HCT116 (cell line): ENCODE results near the gene PXMP2.

ENCODE experiments used
- CEBPB ChIP-seq: IDR thresholded peaks from 2 replicates; pipeline ENCODE4 v1.6.1; 2012; ENCODE audit warnings: low read depth
- EGR1 ChIP-seq: IDR thresholded peaks from 2 replicates; pipeline ENCODE4 v1.6.1; 2012; ENCODE audit warnings: low read depth
- EZH2 ChIP-seq: fragments of 200-600 bp; sonication (generic); IDR thresholded peaks from 2 replicates; pipeline ENCODE4 v1.6.1; 2017; ENCODE audit warnings: antibody characterized with exemption, mixed run types
- EZH2phosphoT487 ChIP-seq: fragments of 200-600 bp; IDR thresholded peaks from 2 replicates; pipeline ENCODE4 v1.6.1; 2018; ENCODE audit warnings: antibody characterized with exemption, borderline replicate concordance
- MAX ChIP-seq: IDR thresholded peaks from 2 replicates; pipeline ENCODE4 v1.6.1; 2012
- POLR2A ChIP-seq: IDR thresholded peaks from 2 replicates; pipeline ENCODE4 v1.7.0; 2011; ENCODE audit warnings: borderline replicate concordance; ENCODE audit not compliant: insufficient read depth, insufficient read length; ENCODE audit errors: extremely low read depth
- POLR2AphosphoS5 ChIP-seq: IDR thresholded peaks from 2 replicates; pipeline ENCODE4 v1.6.1; 2011; ENCODE audit warnings: mild to moderate bottlenecking, low read depth, low read length, moderate library complexity
- REST ChIP-seq: IDR thresholded peaks from 2 replicates; pipeline ENCODE4 v1.6.1; 2012; ENCODE audit warnings: low read depth
- SP1 ChIP-seq: IDR thresholded peaks from 2 replicates; pipeline ENCODE4 v1.6.1; 2012; ENCODE audit warnings: low read depth
- YY1 ChIP-seq: IDR thresholded peaks from 2 replicates; pipeline ENCODE4 v1.6.1; 2011; ENCODE audit warnings: low read length, low read depth, moderate library complexity, mild to moderate bottlenecking; ENCODE audit not compliant: insufficient replicate concordance; ENCODE audit errors: extremely low read depth
- TF ChIP-seq, protein P1 (sequence below), 3 experiments: fragments of 200-600 bp in 1 of 3; sonication (generic) in 1 of 3; IDR thresholded peaks in 2 of 3; conservative IDR thresholded peaks in 1 of 3; 2 replicates each; pipeline ENCODE4 v1.5.1; 2012 to 2017; ENCODE audit warnings: low read depth in 2 of 3, low read length in 2 of 3, antibody characterized with exemption in 1 of 3, borderline replicate concordance in 1 of 3, control low read depth in 1 of 3, mild to moderate bottlenecking in 1 of 3, mixed read lengths in 1 of 3, mixed run types in 1 of 3, moderate library complexity in 1 of 3; ENCODE audit not compliant: insufficient read depth in 1 of 3

GRCh38 chr12:132741620-132742019 is 54.2 kb downstream of the PXMP2 start:
- TF ChIP-seq EZH2phosphoT487, result no peak
- no peak for TF ChIP-seq SP1
- TF ChIP-seq POLR2A, result no peak
- no peak for TF ChIP-seq EZH2
- no peak for TF ChIP-seq MAX
- TF ChIP-seq CEBPB, result no peak
- TF ChIP-seq EGR1, result no peak
- TF ChIP-seq, protein P1, sequence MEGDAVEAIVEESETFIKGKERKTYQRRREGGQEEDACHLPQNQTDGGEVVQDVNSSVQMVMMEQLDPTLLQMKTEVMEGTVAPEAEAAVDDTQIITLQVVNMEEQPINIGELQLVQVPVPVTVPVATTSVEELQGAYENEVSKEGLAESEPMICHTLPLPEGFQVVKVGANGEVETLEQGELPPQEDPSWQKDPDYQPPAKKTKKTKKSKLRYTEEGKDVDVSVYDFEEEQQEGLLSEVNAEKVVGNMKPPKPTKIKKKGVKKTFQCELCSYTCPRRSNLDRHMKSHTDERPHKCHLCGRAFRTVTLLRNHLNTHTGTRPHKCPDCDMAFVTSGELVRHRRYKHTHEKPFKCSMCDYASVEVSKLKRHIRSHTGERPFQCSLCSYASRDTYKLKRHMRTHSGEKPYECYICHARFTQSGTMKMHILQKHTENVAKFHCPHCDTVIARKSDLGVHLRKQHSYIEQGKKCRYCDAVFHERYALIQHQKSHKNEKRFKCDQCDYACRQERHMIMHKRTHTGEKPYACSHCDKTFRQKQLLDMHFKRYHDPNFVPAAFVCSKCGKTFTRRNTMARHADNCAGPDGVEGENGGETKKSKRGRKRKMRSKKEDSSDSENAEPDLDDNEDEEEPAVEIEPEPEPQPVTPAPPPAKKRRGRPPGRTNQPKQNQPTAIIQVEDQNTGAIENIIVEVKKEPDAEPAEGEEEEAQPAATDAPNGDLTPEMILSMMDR (IDR thresholded peaks at IDR 0.05 in 2 of 3, conservative IDR thresholded peaks at IDR 0.05 in 1 of 3; ENCODE audit: borderline replicate concordance in 1 of 3, insufficient read depth in 1 of 3, low read depth in 2 of 3, low read length in 2 of 3), result no peak
- TF ChIP-seq POLR2AphosphoS5, result no peak
- TF ChIP-seq YY1, result no peak
- no peak for TF ChIP-seq REST
